ENCODE results near the gene TBC1D2.
"Not testable (repeated sequence)": the region's sequence is repeated elsewhere in the genome, so short reads cannot be mapped to it uniquely, and the experiment has no call there.

The TBC1D2 gene

GRCh38 chr9:98255578-98256296 is at the start of gene TBC1D2:
Gene TBC1D2, minus strand, starts transcription at chr9:98255649. Its CDS starts 108 bp downstream, at chr9:98255541.
- FAIRE-seq = no peak

- no peak for FAIRE-seq
These were observed 48.9 kb upstream of the TBC1D2 start for GRCh38 chr9:98304381-98304780.

- FAIRE-seq = no peak
These were observed 48.2 kb upstream of the TBC1D2 start for GRCh38 chr9:98303633-98304125.

- no peak for FAIRE-seq
These were observed 47.6 kb upstream of the TBC1D2 start for GRCh38 chr9:98302938-98303632.

- FAIRE-seq = no peak
These were observed 46.7 kb upstream of the TBC1D2 start for GRCh38 chr9:98302150-98302549.

GRCh38 chr9:98300611-98301010 is 45.2 kb upstream of the TBC1D2 start:
- no peak for FAIRE-seq

GRCh38 chr9:98298476-98298875 is 43.0 kb upstream of the TBC1D2 start:
- no peak for FAIRE-seq

- no peak for FAIRE-seq
These were observed 40.4 kb upstream of the TBC1D2 start for GRCh38 chr9:98295824-98296223.

- FAIRE-seq = no peak
These were observed 36.4 kb upstream of the TBC1D2 start for GRCh38 chr9:98291820-98292219.

- no peak for FAIRE-seq
These were observed 35.0 kb upstream of the TBC1D2 start for GRCh38 chr9:98290411-98290810.

GRCh38 chr9:98289614-98290201 is 34.3 kb upstream of the TBC1D2 start:
- no peak for FAIRE-seq

- FAIRE-seq = no peak
These were observed 33.4 kb upstream of the TBC1D2 start for GRCh38 chr9:98288881-98289280.

- no peak for FAIRE-seq
These were observed 31.9 kb upstream of the TBC1D2 start for GRCh38 chr9:98287384-98287783.

GRCh38 chr9:98285446-98285845 is 30.0 kb upstream of the TBC1D2 start:
- FAIRE-seq = no peak

GRCh38 chr9:98284754-98285153 is 29.3 kb upstream of the TBC1D2 start:
- no peak for FAIRE-seq

- FAIRE-seq = not testable (repeated sequence)
These were observed 27.7 kb upstream of the TBC1D2 start for GRCh38 chr9:98283143-98283542.

GRCh38 chr9:98281281-98281680 is 25.8 kb upstream of the TBC1D2 start:
- FAIRE-seq = no peak

GRCh38 chr9:98280574-98280973 is 25.1 kb upstream of the TBC1D2 start:
- FAIRE-seq = no peak

GRCh38 chr9:98280162-98280561 is 24.7 kb upstream of the TBC1D2 start:
- no peak for FAIRE-seq

GRCh38 chr9:98276907-98277469 is 21.5 kb upstream of the TBC1D2 start:
- no peak for FAIRE-seq

- no peak for FAIRE-seq
These were observed 19.7 kb upstream of the TBC1D2 start for GRCh38 chr9:98275159-98275558.

- FAIRE-seq = no peak
These were observed 16.6 kb upstream of the TBC1D2 start for GRCh38 chr9:98272083-98272482.

- no peak for FAIRE-seq
These were observed 16.0 kb upstream of the TBC1D2 start for GRCh38 chr9:98271479-98271878.

GRCh38 chr9:98270284-98270683 is 14.8 kb upstream of the TBC1D2 start:
- FAIRE-seq = not testable (repeated sequence)
